NT2/D1 (cell line): ENCODE results near the gene COX8C.

Experiments used
- DNase-seq: peaks from one replicate; pipeline ENCODE4 v3.0.0-alpha.2; 2011; ENCODE audit warnings: low read depth, low spot score
- H3K27me3 ChIP-seq: 2 replicates; pipeline ENCODE4 v1.6.0; 2011; ENCODE audit warnings: mild to moderate bottlenecking; ENCODE audit not compliant: insufficient read length, insufficient read depth
- H3K36me3 ChIP-seq: 2 replicates; pipeline ENCODE4 v1.6.1; 2011; ENCODE audit warnings: mild to moderate bottlenecking, low read length, mixed read lengths; ENCODE audit not compliant: insufficient read depth, insufficient read length
- H3K4me1 ChIP-seq: 2 replicates; pipeline ENCODE4 v1.5.1; 2011; ENCODE audit not compliant: insufficient read depth, insufficient read length
- H3K4me3 ChIP-seq: 2 replicates; pipeline ENCODE4 v1.5.1; 2011; ENCODE audit warnings: low read depth; ENCODE audit not compliant: insufficient read length
- H3K9ac ChIP-seq: 2 replicates; pipeline ENCODE4 v1.6.0; 2011; ENCODE audit warnings: low read depth; ENCODE audit not compliant: insufficient read length
- H3K9me3 ChIP-seq: 2 replicates; pipeline ENCODE4 v1.5.1; 2011; ENCODE audit warnings: mild to moderate bottlenecking, low read length; ENCODE audit not compliant: insufficient read depth
- SUZ12 ChIP-seq: IDR thresholded peaks from 2 replicates; pipeline ENCODE4 v1.6.1; 2011; ENCODE audit not compliant: insufficient read length, insufficient read depth; ENCODE audit errors: extremely low read depth
- YY1 ChIP-seq: IDR thresholded peaks from 2 replicates; pipeline ENCODE4 v1.6.1; 2011; ENCODE audit not compliant: insufficient read length, insufficient read depth
- ZNF274 ChIP-seq: IDR thresholded peaks from 2 replicates; pipeline ENCODE4 v1.6.1; 2011; ENCODE audit warnings: mild to moderate bottlenecking, low read depth, low read length

The COX8C gene, protein sequence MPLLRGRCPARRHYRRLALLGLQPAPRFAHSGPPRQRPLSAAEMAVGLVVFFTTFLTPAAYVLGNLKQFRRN

DNA sequence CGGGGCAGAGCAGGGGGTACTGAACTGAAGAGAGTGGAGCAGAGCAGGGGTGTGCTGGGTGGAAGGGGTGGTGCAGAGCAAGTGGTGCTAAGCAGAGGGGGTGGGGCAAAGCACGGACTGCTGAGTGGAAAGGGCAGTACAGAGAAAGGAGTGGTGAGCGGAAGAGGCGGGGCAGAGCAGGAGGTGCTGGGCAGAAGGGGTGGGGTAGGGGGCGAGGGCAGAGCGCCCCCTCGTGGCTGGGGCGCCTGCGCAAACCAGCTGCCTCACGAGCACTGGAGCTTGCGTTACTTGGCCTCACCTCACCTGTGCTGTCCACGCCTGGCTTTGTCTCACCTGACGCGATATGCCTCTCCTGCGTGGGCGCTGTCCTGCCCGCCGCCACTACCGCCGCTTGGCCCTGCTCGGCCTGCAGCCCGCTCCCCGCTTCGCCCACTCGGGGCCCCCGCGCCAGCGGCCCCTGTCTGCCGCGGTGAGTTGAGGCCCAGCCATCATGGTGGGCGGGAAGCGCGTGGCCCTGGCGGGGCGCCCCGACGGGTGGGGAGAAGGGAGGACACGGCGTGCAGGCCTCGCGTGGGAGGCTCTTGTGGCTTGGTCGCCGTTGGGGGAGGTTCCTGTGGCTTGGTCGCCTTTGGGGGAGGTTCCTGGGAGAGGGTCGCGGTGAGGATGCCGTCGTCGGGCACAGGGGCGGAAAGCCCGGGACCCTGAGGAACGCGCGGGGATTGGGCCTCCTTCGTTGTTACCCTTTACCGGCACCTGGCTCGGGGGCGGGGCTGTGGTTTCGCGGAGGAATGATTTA is at the start of gene COX8C:
TSS of gene COX8C (plus strand) at position 257 of the 796 bp plus-strand sequence. CDS start at position 344, 87 bp downstream.
- peaks cover 17% of the 10 kb centered on the region; the same call in 1 of the 2 replicates for H3K9me3 ChIP-seq
- H3K9ac ChIP-seq: no peak within 1 kb of the TSS
- no peak for DNase-seq
- no peak within 1 kb of the TSS for H3K4me3 ChIP-seq
- no peaks in the 10 kb centered on the region for H3K4me1 ChIP-seq
- no peaks in the 10 kb centered on the region for H3K36me3 ChIP-seq
- H3K27me3 ChIP-seq: no peaks in the 10 kb centered on the region
- TF ChIP-seq ZNF274: no peak
- no peak for TF ChIP-seq YY1
- no peak for TF ChIP-seq SUZ12

DNA sequence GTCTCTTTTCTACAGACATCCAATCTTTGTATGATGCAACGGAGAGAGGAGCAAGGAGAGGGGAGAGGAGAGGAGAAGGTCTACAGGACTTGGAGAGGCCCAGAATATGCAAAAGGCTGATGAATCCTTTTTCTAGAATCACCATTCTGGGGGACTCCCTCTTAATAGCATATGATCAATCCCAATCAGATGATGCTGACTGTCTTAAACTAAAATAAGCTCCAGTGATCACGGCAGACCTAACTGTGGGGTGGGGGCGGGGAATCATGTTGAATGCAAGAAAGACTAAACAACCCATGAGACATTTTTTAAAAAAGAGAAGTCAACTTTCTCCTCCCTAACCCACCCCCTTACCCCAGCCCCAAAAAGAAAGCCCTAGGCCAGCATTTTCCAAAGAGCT is 47.6 kb upstream of the COX8C start:
- H3K27me3 ChIP-seq: no peaks in the 10 kb centered on the region
- DNase-seq: no peak
- no peak overlapping the region for H3K9ac ChIP-seq
- no peaks in the 10 kb centered on the region for H3K4me1 ChIP-seq
- no peak for TF ChIP-seq SUZ12
- TF ChIP-seq YY1: no peak
- no peaks in the 10 kb centered on the region for H3K9me3 ChIP-seq
- H3K4me3 ChIP-seq: no peak overlapping the region
- H3K36me3 ChIP-seq: peaks cover 3% of the 10 kb centered on the region

DNA sequence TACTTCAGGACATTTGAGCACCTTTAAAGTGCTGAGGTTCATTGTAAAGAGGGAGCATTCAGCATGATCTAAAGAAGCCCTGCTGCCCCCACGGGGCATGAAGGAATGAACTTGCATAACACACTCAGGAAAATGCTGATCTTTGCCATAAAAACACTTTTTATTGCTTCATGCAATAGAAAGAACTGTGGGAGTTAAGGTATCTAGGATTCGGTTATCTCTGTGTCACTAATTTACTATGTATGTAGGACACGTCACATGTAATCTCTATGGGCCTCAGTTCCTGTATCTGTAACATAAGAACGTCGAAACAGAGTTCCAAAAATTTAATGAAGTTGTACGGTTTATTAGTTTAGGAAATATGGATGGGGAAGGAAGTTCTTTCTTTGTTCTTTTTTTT is 47.1 kb upstream of the COX8C start:
- DNase-seq: no peak
- H3K36me3 ChIP-seq: no peaks in the 10 kb centered on the region
- H3K4me1 ChIP-seq: no peaks in the 10 kb centered on the region
- no peaks in the 10 kb centered on the region for H3K27me3 ChIP-seq
- no peak for TF ChIP-seq ZNF274
- TF ChIP-seq SUZ12: no peak
- no peak for TF ChIP-seq YY1
- no peak overlapping the region for H3K4me3 ChIP-seq
- H3K9me3 ChIP-seq: no peaks in the 10 kb centered on the region
- no peak overlapping the region for H3K9ac ChIP-seq

DNA sequence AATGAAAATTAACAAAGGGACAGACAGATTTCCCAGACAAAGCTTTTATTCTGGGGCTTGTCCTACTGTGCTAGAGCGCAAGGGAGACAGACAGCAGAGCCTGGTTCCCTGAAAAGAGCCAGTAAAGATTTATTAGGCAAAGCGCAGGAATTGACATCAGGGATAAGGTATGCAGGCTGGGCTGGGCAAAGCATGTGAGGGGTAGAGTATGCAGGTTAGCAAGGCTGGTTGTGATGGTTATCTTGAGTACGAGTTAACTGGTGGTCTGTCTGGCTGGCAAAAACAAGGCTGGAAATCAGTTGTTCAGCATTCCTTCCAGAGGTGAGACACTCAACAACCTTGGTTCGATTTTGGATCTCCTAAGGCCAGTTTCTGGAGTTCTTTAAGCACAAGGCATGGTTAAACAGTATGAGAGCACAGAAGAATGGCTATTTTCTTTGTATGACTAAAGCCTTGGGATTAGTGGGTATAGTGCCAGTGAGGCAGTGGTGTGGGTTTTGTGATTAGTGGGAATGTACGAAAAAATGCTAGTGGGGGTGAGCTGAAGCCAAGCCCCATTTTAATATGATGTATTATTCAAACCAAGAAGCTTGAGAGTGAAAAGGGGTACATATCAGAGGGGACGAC is 45.0 kb upstream of the COX8C start:
- H3K27me3 ChIP-seq: no peaks in the 10 kb centered on the region
- H3K4me1 ChIP-seq: no peaks in the 10 kb centered on the region
- no peak overlapping the region for H3K9ac ChIP-seq
- DNase-seq: no peak
- H3K36me3 ChIP-seq: no peaks in the 10 kb centered on the region
- H3K9me3 ChIP-seq: no peaks in the 10 kb centered on the region
- no peak overlapping the region for H3K4me3 ChIP-seq
- TF ChIP-seq ZNF274: no peak
- TF ChIP-seq SUZ12: no peak
- no peak for TF ChIP-seq YY1

DNA sequence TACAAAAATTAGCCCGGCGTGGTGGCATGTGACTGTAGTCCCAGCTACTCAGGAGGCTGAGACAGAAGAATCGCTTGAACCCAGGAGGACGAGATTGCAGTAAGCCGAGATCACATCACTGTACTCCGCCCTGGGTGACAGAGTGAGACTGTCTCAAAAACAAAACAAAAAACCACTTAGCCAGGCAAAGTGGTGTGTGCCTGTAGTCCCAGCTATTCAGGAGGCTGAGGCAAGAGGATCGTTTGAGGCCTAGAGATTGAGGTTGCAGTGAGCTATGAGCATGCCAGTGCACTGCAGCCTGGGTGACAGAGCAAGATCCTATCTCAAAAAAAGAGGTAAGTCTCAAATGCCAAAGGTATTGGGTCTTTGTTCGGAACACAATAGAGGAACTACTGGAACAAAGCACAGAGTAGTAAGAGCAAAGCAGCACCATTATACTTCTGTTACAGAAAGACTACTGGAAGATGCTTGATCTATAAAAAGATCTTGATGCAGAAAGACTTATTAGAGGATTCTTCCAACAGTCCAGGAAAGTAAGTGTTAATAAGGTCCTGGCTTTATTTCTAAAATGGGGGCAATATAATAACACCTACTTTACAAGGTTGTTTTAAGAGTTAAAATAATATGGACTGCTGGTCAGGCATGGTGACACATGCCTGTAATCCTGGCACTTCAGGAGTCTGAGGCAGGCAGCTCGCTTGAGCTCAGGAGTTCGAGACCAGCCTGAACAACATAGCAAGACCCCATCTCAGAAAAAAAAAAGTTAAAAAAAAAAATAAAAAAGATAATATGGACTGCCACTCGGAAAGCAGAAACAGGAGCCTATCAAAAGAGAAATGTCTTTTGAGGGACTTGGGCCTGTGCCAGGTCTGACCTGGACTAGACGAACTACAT is 44.0 kb upstream of the COX8C start:
- Histone ChIP-seq H3K4me1 (no peaks in the 10 kb centered on the region), H3K9me3 (no peaks in the 10 kb centered on the region), H3K4me3 (no peak overlapping the region), H3K27me3 (no peaks in the 10 kb centered on the region), H3K36me3 (no peaks in the 10 kb centered on the region), H3K9ac (no peak overlapping the region)
- TF ChIP-seq ZNF274 (no peak), YY1 (no peak), SUZ12 (no peak)
- DNase-seq: no peak

DNA sequence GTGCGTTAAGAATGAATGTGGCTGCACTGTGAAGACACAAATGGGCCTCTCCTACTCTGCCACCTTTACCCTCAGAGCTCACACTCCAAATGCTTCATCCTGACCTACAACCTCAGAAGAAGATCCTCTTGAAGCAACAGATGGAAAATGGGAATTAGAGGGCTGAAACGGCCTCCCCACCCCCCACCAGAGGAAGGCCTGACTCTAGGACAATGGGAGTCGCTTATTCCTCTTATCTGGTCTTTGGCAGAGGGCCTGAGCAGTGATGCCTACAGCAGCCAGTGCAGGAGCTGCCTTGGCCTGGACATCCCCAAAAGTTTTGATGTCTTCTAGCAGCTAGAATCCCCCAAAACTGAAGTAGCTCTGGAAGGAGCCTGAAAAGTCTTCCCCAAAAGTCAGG is 43.3 kb upstream of the COX8C start:
- Histone ChIP-seq H3K4me3 (no peak overlapping the region), H3K9ac (no peak overlapping the region), H3K9me3 (no peaks in the 10 kb centered on the region)

More for the DNA sequence above, 43.3 kb upstream of the COX8C start:
- Histone ChIP-seq H3K4me1 (no peaks in the 10 kb centered on the region), H3K27me3 (no peaks in the 10 kb centered on the region), H3K36me3 (no peaks in the 10 kb centered on the region)
- TF ChIP-seq YY1: no peak
- no peak for TF ChIP-seq ZNF274
- no peak for TF ChIP-seq SUZ12
- DNase-seq: no peak
